ENCODE data around the gene SRP68. TPM values are rescaled to one million over a fixed set of nuclear protein-coding genes. Genes with fewer than 3 reads are reported as not detected.
A peak's percentile ranks its signal among the peaks of the same experiment; 100 is the strongest.

Gene SRP68
- total and polyA plus RNA-seq, 7 experiments from 2014 or later = 69.6 to 105 (median 91.9) TPM

DNA sequence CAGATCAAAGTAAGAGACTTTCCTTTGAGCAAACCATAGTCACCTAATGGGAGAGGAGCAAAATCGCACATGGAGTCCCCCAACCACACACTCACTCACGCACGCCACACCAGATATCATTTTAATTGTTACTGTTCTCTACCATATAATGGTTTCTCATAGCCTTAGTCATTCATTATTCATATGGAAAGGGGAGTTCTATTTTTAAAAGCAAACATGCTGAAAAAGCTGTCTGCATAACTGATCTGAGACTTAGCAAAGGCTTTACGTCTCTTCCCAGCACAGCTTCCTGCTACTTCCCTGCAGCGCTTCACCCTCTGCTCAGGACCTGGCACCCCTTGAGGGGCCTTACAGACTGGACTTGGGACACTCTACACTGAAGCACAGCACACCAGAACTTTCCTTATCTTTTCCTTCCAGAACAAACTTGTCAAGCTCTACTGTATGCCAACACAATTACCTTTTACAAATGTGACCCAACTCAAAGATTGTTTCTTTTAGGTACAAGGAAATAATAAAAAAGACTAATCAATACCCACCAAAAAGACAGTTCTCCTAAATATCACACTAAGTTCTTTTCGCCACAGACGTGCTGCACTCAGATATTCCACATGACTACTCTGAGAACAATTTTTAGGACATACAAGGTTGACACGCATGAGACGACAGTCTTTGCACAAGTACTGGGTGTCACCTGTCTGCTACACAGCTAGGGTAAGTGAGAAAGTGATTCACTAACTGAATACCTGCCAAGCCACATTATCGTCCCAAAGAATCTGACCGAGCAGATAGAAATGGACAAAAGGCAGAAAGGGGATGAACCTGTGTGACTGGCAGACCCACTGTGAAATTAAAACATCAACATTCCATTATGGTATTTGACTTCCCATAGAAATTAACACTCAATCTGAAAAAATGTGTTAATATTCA is 21.5 kb downstream of the SRP68 start:
- H3K27ac ChIP-seq (ENCODE audit: low read depth, low read length) = no peak overlapping the region
- Mint-ChIP-seq H3K9me3 (no peaks in the 10 kb centered on the region), H3K27me3 (no peaks in the 10 kb centered on the region), H3K4me1 (peaks cover 9 to 38% (median 30%) of the 10 kb centered on the region in 7 donors), H3K36me3 (peaks cover 15 to 45% (median 22%) of the 10 kb centered on the region in 5 donors), H3K4me3 (peak overlapping the region in 1 of 10 donors; percentile 45), H3K27ac (peak overlapping the region in 7 of 9 donors; percentile 28 to 81 (median 62))
- H3K27me3 ChIP-seq (ENCODE audit: control insufficient read depth in 2 of 2, insufficient read depth in 2 of 2, low read length in 2 of 2) = no peaks in the 10 kb centered on the region
- intact Hi-C loops (cut with micrococcal nuclease) = no loop called here
- ChIA-PET CTCF (interaction anchor here (0.8 to 1.7 kb wide), 2 partner anchors 14 to 37 kb away, joined by 3 to 5 read pairs; no protein-coding TSS in a partner anchor), POLR2A (interaction anchor here (1.0 to 1.2 kb wide), 2 partner anchors 15 to 53 kb away, joined by 3 read pairs; partner anchors contain the start of gene EXOC7)
- H3K4me3 ChIP-seq (ENCODE audit: low read length) = no peak overlapping the region
- peaks cover 8 to 89% (median 23%) of the 10 kb centered on the region in 3 experiments for H3K36me3 ChIP-seq (ENCODE audit: control insufficient read depth in 2 of 3, insufficient read depth in 3 of 3, low read length in 3 of 3)
- DNase-seq (no peak), ATAC-seq (no peak)
- no peaks in the 10 kb centered on the region for H3K4me1 ChIP-seq (ENCODE audit: control insufficient read depth in 2 of 2, insufficient read depth in 2 of 2, low read length in 2 of 2)
- H3K9me3 ChIP-seq (ENCODE audit: control insufficient read depth in 2 of 3, low read length in 3 of 3) = no peaks in the 10 kb centered on the region

DNA sequence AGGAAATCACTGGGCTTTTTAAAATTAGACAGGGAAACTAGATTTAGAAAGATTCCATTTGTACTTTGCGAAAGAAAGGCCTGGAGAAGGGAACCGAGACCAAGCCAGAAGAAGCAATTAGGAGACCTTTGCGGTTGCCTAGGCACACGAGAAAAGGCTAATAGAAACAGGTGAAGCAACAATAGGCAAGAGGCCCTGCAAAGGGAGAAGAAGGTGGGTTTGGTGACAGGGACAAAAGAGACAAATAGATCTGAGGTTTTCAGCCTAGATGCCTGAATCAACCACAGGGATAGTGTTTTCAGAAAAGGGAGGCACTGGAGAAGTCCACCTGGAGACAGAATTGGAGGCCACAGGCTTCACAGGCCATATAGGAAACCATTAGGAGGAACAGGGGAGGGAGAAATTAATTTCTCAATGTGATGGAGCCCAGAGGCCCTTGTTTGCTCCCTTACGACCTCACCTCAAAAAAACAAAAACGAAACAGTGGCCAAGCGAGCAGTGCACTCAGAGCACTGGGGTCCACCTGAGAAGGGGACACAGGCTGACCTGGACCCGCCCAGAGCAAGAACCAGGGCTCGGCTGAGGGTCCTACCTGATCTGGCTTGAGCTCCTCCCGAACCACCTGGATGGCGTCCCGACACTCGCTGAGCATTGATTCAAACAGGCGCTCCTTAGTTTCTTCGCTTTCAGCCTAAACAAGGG is 22.3 kb downstream of the SRP68 start:
- ChIA-PET CTCF (interaction anchor here (1.0 to 1.7 kb wide), 4 partner anchors 31 to 230 kb away, joined by 3 to 7 read pairs (median 4); no protein-coding TSS in a partner anchor), POLR2A (interaction anchor here (1.2 kb wide), 2 partner anchors 11 to 14 kb away, joined by 3 read pairs; no protein-coding TSS in a partner anchor)
- Histone ChIP-seq H3K36me3 (ENCODE audit: control insufficient read depth in 2 of 3, insufficient read depth in 3 of 3, low read length in 3 of 3) (peaks cover 8 to 92% (median 30%) of the 10 kb centered on the region in 3 experiments), H3K4me3 (ENCODE audit: low read length) (no peak overlapping the region), H3K27ac (ENCODE audit: low read depth, low read length) (peak overlapping the region; percentile 53), H3K27me3 (ENCODE audit: control insufficient read depth in 2 of 2, insufficient read depth in 2 of 2, low read length in 2 of 2) (no peaks in the 10 kb centered on the region), H3K4me1 (ENCODE audit: control insufficient read depth in 2 of 2, insufficient read depth in 2 of 2, low read length in 2 of 2) (no peaks in the 10 kb centered on the region), H3K9me3 (ENCODE audit: control insufficient read depth in 2 of 3, low read length in 3 of 3) (no peaks in the 10 kb centered on the region)
- Mint-ChIP-seq H3K36me3 (peaks cover 19 to 53% (median 23%) of the 10 kb centered on the region in 5 donors), H3K4me3 (no peak overlapping the region), H3K27ac (peak overlapping the region in 5 of 9 donors; percentile 55 to 81 (median 68)), H3K4me1 (peaks cover 9 to 38% (median 30%) of the 10 kb centered on the region in 7 donors), H3K9me3 (no peaks in the 10 kb centered on the region), H3K27me3 (no peaks in the 10 kb centered on the region)
- intact Hi-C loops (cut with micrococcal nuclease) = no loop called here
- ATAC-seq (no peak), DNase-seq (no peak)

DNA sequence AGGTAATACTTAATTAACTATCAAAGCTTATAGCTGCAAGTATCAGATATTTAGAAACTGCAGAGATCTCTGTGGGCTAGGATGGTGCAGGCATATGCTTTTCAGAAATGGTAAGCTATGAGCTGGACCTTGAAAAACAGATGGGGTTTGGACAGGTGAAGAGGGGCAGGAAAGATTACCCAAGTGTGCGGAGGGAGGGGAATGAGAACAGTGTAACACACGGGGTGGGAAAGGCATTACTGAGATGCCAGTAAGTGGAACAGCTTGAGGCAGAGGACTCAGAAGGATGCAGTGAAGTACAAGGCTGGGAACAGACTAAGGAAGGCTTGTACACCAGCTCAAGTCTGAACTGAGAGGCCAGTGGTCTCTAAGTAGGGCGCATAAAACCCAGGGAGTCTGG is 23.1 kb downstream of the SRP68 start:
- H3K9me3 Mint-ChIP-seq = no peaks in the 10 kb centered on the region
- peak overlapping the region in 1 of 10 donors; percentile 26 for H3K4me3 Mint-ChIP-seq
- peaks cover 9 to 38% (median 30%) of the 10 kb centered on the region in 7 donors for H3K4me1 Mint-ChIP-seq

DNA sequence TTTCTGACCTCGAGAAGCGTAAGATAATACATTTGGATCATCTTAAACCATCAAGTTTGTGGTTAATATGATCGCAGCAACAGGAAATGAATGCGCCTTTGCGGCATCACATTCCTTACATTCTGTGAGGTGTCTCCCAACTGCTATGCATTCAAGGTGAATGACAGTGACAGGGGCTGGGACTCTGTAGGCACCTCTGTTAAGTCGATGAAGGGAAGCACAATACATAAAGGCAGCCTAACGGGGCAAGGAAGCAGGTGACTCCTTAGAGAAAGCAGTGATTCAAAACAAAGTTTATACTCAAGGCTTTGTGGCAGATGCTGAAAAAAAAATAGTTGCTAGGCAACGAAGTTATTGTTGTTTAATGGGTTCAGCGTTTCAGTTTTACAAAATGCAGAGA is 23.6 kb downstream of the SRP68 start:
- intact Hi-C loops (cut with micrococcal nuclease) = no loop called here
- Histone ChIP-seq H3K27ac (ENCODE audit: low read depth, low read length) (peak overlapping the region; percentile 53), H3K36me3 (ENCODE audit: control insufficient read depth in 2 of 3, insufficient read depth in 3 of 3, low read length in 3 of 3) (peaks cover 12 to 93% (median 42%) of the 10 kb centered on the region in 3 experiments), H3K27me3 (ENCODE audit: control insufficient read depth in 2 of 2, insufficient read depth in 2 of 2, low read length in 2 of 2) (no peaks in the 10 kb centered on the region), H3K9me3 (ENCODE audit: control insufficient read depth in 2 of 3, low read length in 3 of 3) (no peaks in the 10 kb centered on the region), H3K4me1 (ENCODE audit: control insufficient read depth in 2 of 2, insufficient read depth in 2 of 2, low read length in 2 of 2) (no peaks in the 10 kb centered on the region), H3K4me3 (ENCODE audit: low read length) (no peak overlapping the region)
- peak; percentile 73 for ATAC-seq
- peak in 5 of 9 donors; percentile 18 to 53 (median 27) for DNase-seq
- H3K9me3 Mint-ChIP-seq = no peaks in the 10 kb centered on the region
- peak overlapping the region in 8 of 9 donors; percentile 41 to 87 (median 79) for H3K27ac Mint-ChIP-seq
- H3K27me3 Mint-ChIP-seq = no peaks in the 10 kb centered on the region
- POLR2A ChIA-PET = interaction anchor here (0.6 to 1.2 kb wide), 3 partner anchors 12 to 17 kb away, joined by 3 read pairs; no protein-coding TSS in a partner anchor
- peaks cover 7 to 34% (median 30%) of the 10 kb centered on the region in 7 donors for H3K4me1 Mint-ChIP-seq
- H3K4me3 Mint-ChIP-seq = peak overlapping the region in 1 of 10 donors; percentile 26
- CTCF ChIA-PET = interaction anchor here (0.8 to 1.5 kb wide), 4 partner anchors 16 to 231 kb away, joined by 3 to 7 read pairs (median 6); no protein-coding TSS in a partner anchor
- peaks cover 19 to 59% (median 25%) of the 10 kb centered on the region in 5 donors for H3K36me3 Mint-ChIP-seq

More for the DNA sequence above, 23.1 kb downstream of the SRP68 start:
- H3K36me3 ChIP-seq (ENCODE audit: control insufficient read depth in 2 of 3, insufficient read depth in 3 of 3, low read length in 3 of 3) = peaks cover 8 to 93% (median 37%) of the 10 kb centered on the region in 3 experiments
- intact Hi-C loops (cut with micrococcal nuclease) = no loop called here
- no peaks in the 10 kb centered on the region for H3K27me3 ChIP-seq (ENCODE audit: control insufficient read depth in 2 of 2, insufficient read depth in 2 of 2, low read length in 2 of 2)
- ChIA-PET POLR2A (interaction anchor here (0.8 to 1.2 kb wide), 2 partner anchors 12 to 16 kb away, joined by 3 read pairs; no protein-coding TSS in a partner anchor), CTCF (interaction anchor here (0.8 to 1.5 kb wide), 4 partner anchors 16 to 231 kb away, joined by 3 to 7 read pairs (median 6); no protein-coding TSS in a partner anchor)
- H3K4me3 ChIP-seq (ENCODE audit: low read length) = no peak overlapping the region
- H3K27ac Mint-ChIP-seq = peak overlapping the region; percentile 1 to 87 (median 79)
- no peaks in the 10 kb centered on the region for H3K27me3 Mint-ChIP-seq
- no peaks in the 10 kb centered on the region for H3K9me3 ChIP-seq (ENCODE audit: control insufficient read depth in 2 of 3, low read length in 3 of 3)
- ATAC-seq (no peak), DNase-seq (no peak)
- peaks cover 22 to 59% (median 24%) of the 10 kb centered on the region in 5 donors for H3K36me3 Mint-ChIP-seq
- no peaks in the 10 kb centered on the region for H3K4me1 ChIP-seq (ENCODE audit: control insufficient read depth in 2 of 2, insufficient read depth in 2 of 2, low read length in 2 of 2)
- H3K27ac ChIP-seq (ENCODE audit: low read depth, low read length) = peak overlapping the region; percentile 53

- Histone ChIP-seq H3K4me3 (ENCODE audit: low read length) (no peak overlapping the region), H3K4me1 (ENCODE audit: control insufficient read depth in 2 of 2, insufficient read depth in 2 of 2, low read length in 2 of 2) (no peaks in the 10 kb centered on the region), H3K27ac (ENCODE audit: low read depth, low read length) (peak overlapping the region; percentile 53), H3K27me3 (ENCODE audit: control insufficient read depth in 2 of 2, insufficient read depth in 2 of 2, low read length in 2 of 2) (no peaks in the 10 kb centered on the region), H3K36me3 (ENCODE audit: control insufficient read depth in 2 of 3, insufficient read depth in 3 of 3, low read length in 3 of 3) (peaks cover 18 to 93% (median 42%) of the 10 kb centered on the region in 3 experiments), H3K9me3 (ENCODE audit: control insufficient read depth in 2 of 3, low read length in 3 of 3) (no peaks in the 10 kb centered on the region)
- CTCF ChIA-PET = interaction anchor here (0.9 to 1.4 kb wide), 2 partner anchors 34 to 232 kb away, joined by 3 read pairs; no protein-coding TSS in a partner anchor
- H3K4me3 Mint-ChIP-seq = no peak overlapping the region
- ATAC-seq = no peak
- no peaks in the 10 kb centered on the region for H3K9me3 Mint-ChIP-seq
- H3K27me3 Mint-ChIP-seq = no peaks in the 10 kb centered on the region
- H3K27ac Mint-ChIP-seq = peak overlapping the region; percentile 28 to 83 (median 79)
- no peak for DNase-seq
- H3K36me3 Mint-ChIP-seq = peaks cover 15 to 64% (median 24%) of the 10 kb centered on the region in 5 donors
- intact Hi-C loops (cut with micrococcal nuclease) = no loop called here
- H3K4me1 Mint-ChIP-seq = peaks cover 4 to 33% (median 30%) of the 10 kb centered on the region in 7 donors
- POLR2A ChIA-PET = interaction anchor here (0.6 kb wide), 1 partner anchor 16 kb away, joined by 3 read pairs; no protein-coding TSS in a partner anchor
These were observed 24.2 kb downstream of the SRP68 start for GRCh38 chr17:76048025-76048605.

All from naive thymus-derived CD4-positive, alpha-beta T cell (primary cell).